Stimulated activated CD4-positive, alpha-beta T cell treated with anti-CD3 and anti-CD28 coated beads, Interleukin-4, amount 100 ng/mL, for 1 hour (primary cell): ENCODE results near the gene UBE2H.
"Not testable (repeated sequence)": the region's sequence is repeated elsewhere in the genome, so short reads cannot be mapped to it uniquely, and the experiment has no call there.

ENCODE experiments used
- DNase-seq: peaks from one replicate; pipeline ENCODE4 v3.0.0-alpha.2; 2020

UBE2H gene

GRCh38 chr7:129952653-129953560 lies at the start of gene UBE2H:
Gene UBE2H, minus strand, starts transcription at chr7:129952960. Its CDS starts 405 bp downstream, at chr7:129952555.
- DNase-seq, result peak; percentile 92

- no peak for DNase-seq
Measured at GRCh38 chr7:129998446-129998845, 45.7 kb upstream of the UBE2H start.

GRCh38 chr7:129997285-129997684 lies 44.5 kb upstream of the UBE2H start:
- DNase-seq, result no peak

GRCh38 chr7:129993275-129993674 lies 40.5 kb upstream of the UBE2H start:
- DNase-seq, result no peak

- no peak for DNase-seq
Measured at GRCh38 chr7:129990403-129991192, 37.8 kb upstream of the UBE2H start.

DNA sequence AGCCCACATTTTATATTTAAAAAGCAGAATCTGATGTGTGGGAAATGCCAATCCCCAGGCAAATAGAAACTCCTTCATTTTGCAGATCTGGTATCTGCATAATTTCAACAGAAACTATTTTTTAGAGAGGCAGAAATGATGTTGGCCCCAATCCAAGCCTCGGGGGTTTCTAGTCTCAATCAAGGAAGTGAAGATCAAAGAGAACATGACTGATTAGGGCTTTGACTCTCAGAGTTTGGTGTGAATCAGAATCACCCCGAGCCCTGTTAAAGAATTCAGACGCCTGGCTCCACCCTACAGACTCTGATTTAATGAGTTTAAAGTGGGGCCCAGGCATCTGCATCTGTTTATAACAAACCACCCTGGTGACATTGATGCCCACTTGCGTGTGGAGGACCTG lies 36.7 kb upstream of the UBE2H start:
- DNase-seq, result peak; percentile 58

GRCh38 chr7:129986600-129986999 lies 33.8 kb upstream of the UBE2H start:
- DNase-seq, result no peak

GRCh38 chr7:129980667-129981066 lies 27.9 kb upstream of the UBE2H start:
- no peak for DNase-seq

DNA sequence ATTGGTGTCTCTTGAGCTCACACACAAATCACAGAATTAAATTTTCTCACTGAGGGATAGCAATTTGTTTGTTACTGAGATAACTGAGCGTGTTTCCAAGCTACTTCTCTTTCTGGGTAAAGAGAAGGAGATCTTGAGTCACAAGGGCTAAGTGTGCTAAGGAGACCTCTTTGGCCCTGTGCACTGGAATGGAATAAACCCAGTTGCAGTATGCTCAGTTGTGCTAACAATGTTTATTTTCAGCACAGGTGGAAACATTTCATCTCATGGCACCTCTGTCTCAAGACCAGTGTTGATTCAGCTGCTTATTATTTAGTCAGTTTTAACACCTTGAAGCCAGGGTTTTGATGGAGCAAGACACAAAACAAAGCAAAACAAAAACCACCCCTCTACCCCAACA lies 22.5 kb upstream of the UBE2H start:
- no peak for DNase-seq

- DNase-seq, result no peak
Measured at GRCh38 chr7:129970816-129971215, 18.1 kb upstream of the UBE2H start.

GRCh38 chr7:129969881-129970446 lies 17.2 kb upstream of the UBE2H start:
- no peak for DNase-seq

- no peak for DNase-seq
Measured at GRCh38 chr7:129968592-129969383, 16.0 kb upstream of the UBE2H start.

GRCh38 chr7:129960204-129960475 lies 7.4 kb upstream of the UBE2H start:
- DNase-seq, result not testable (repeated sequence)

DNA sequence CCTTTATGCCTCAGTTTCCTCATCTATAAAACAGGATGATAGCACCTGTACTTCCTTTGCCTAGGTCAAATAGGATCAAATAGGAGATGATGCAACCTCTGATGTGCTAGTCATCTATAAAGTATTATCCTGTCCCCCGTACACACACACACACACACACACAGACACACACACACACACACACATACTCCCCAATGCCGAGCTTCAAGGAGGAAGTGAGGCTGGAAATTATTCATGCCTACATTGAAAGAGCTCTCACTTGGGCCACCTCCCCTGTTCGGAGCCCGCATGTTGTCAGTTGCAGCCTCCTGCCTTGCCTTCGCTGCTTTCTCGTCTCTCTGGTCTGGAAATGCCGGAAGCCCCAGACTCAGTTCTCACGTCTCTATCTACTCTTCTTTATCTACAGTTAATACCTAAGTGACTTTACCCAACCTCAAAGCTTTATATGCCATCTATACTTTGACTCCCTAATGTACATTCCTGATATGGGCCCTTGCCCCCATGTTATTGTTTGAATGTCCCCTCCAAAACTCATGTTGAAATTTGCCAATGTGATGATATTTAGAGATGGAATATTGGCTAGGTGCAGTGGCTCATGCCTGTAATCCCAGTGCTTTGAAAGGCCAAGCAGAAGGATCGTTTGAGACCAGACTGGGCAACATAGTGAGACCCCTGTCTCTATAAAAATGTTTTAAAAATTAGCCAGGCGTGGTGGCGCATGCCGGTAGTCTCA lies 6.9 kb upstream of the UBE2H start:
- no peak for DNase-seq

DNA sequence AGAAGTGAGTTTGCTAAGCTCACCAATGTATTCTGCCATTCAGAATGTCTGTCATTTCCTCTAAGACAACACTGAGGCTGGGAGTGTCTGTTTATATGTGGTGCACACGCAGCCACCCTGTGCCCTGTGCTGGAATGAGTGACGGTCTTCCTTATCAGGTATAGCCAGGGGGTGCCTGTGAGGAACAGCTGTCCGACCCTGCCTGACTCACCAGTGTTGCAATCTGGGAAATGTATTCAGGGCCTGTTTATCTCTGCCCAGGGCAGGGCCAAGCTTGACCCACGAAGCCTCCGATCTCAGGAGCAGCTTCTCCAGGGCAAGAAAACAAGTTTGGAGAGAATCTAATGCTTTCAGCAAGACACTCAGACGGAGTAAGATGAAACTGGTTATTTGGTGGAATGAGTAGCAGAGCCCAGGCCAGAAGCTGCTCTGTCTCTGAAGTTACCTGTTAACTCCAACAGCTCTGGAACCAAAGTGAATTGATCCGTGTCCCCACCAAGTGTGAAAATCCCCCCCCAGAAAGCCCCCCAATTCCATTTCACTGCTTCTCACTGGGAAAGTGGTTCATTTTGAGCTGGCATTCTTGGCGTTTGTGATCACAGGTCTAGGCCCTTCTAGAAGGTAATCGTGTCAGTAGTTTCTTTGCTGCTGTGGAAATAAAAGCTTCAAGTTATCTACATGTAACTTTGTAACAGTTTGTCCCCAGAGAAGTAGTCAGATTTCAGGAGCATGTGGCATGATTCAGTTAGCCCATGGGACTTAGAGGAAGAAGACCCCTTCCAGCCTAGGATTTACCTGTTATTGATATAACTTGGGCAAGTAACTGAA lies 6.1 kb upstream of the UBE2H start:
- no peak for DNase-seq

- DNase-seq, result no peak
Measured at GRCh38 chr7:129955993-129956543, 3.3 kb upstream of the UBE2H start.

GRCh38 chr7:129952086-129952652 lies 591 bp downstream of the UBE2H start:
- peak; percentile 23 for DNase-seq

DNA sequence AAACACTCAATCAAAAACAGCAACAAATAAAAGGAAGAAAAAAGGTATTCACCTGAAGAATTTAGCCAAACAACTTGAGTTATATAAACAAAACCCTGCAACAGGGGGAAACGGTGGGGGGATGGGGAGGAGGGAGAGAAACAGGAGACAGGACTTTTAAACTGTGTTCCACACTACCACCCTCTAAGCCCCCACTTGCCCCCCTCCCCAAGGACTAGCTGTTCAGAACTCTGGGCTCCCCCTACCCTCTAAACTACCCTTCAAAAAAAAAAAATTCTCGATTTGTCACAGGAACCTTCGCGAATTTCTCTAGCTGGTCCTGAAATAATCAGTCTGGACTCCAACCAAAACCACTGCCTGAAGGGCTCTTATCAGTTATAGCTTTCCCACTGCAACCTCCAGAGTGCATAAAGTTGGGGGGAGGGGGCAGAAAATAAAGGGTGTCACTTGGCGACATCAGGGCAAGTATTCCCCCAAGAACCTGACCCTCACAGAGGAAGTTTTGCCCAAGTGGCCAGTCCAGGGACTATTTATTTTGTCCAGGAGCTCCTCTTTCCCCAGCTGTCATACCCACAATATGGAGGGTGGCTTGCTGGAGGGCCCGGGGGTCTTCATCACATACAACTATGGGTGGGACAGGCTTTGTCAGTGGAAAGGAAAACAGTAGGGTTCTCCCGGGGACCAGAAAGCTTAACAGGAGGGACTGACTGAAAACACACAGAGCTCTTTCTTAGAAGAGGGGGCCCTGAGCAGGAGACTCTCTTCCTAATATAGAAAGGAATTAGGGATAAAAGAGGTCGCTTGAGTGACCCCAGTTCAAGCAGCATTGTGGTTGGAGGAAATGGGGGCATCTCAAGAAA lies 1.3 kb downstream of the UBE2H start:
- DNase-seq, result no peak

- no peak for DNase-seq
Measured at GRCh38 chr7:129950933-129951225, 1.9 kb downstream of the UBE2H start.
